H1 (cell line): ENCODE measurements around the gene PABPC1L. TPM values are rescaled to one million over a fixed set of nuclear protein-coding genes. Genes with fewer than 3 reads are reported as not detected.

Source experiments
- CBX5 ChIP-seq: fragments of 300-800, 300-1000 bp; sonication (generic); IDR thresholded peaks from 2 replicates; pipeline ENCODE4 v1.7.1; 2016; ENCODE audit warnings: antibody characterized with exemption, low read length, low read depth
- FOSL1 ChIP-seq: IDR thresholded peaks from 2 replicates; pipeline ENCODE4 v1.6.1; 2011; ENCODE audit warnings: mild to moderate bottlenecking, low read depth, low read length, moderate library complexity; ENCODE audit not compliant: insufficient read depth
- NRF1 ChIP-seq: IDR thresholded peaks from 2 replicates; pipeline ENCODE4 v1.6.1; 2011; ENCODE audit warnings: mild to moderate bottlenecking, low read depth, low read length, improper control_type of control experiment
- TEAD4 ChIP-seq: IDR thresholded peaks from 2 replicates; pipeline ENCODE4 v1.6.1; 2012; ENCODE audit warnings: low read depth, low read length, inconsistent platforms, mixed read lengths
- polyA plus RNA-seq, 7 experiments: library from polyadenylated mRNA; depleted of rRNA in 3 of 7; stranded (reverse) in 5 of 7; unstranded in 2 of 7; fragments of >200 nt in 5 of 7; fragments of 200-250 nt in 2 of 7; gene quantifications; 1 replicate in 5 of 7; 2 replicates in 1 of 7; 4 replicates in 1 of 7; pipeline versions ENCODE4 v1.2.1 to v1.2.3, GENCODE V29; 2011 to 2013; ENCODE audit warnings: missing spikeins in 2 of 7, mixed read lengths in 2 of 7
- total RNA-seq: library from RNA; stranded (reverse); fragmentation: NEBNext Ultra II Directional; extraction: Animal tissue kit (Norgen Biotek cat#: 25700); gene quantifications from 2 replicates; pipeline ENCODE4 v1.2.1, GENCODE V29; 2021
- TF ChIP-seq, protein P1 (sequence below), 3 experiments: IDR thresholded peaks; 1 replicate in 2 of 3; 2 replicates in 1 of 3; pipeline versions ENCODE4 v1.5.1 to v1.6.1; 2011; ENCODE audit warnings: low read length in 3 of 3, mild to moderate bottlenecking in 3 of 3, inconsistent platforms in 2 of 3, low read depth in 1 of 3, moderate library complexity in 1 of 3; ENCODE audit not compliant: insufficient read depth in 1 of 3; ENCODE audit errors: control extremely low read depth in 1 of 3

The PABPC1L gene
- total and polyA plus RNA-seq, 2 of the 8 experiments (the other 6 are each of a cell fraction or from before 2014, with no cell fraction given) = 61.1 to 108 TPM

DNA sequence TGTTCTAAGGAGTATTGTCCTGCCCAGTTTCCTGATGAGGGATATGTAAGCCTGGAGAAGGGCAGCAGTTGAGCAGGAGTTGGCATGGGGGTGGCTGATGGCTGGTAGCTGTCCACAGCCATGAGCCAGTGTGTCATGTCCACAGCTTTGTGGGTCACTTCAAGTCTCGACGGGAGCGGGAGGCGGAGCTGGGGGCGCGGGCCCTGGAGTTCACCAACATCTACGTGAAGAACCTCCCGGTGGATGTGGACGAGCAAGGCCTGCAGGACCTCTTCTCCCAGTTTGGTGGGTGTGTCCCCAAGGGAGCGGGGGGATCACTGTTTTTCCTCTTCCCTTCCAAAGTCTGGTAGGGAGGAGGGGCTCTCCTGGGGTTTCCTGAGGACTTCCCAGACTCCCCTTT, 8.9 kb downstream of the PABPC1L start (continued):
- TF ChIP-seq, protein P1, sequence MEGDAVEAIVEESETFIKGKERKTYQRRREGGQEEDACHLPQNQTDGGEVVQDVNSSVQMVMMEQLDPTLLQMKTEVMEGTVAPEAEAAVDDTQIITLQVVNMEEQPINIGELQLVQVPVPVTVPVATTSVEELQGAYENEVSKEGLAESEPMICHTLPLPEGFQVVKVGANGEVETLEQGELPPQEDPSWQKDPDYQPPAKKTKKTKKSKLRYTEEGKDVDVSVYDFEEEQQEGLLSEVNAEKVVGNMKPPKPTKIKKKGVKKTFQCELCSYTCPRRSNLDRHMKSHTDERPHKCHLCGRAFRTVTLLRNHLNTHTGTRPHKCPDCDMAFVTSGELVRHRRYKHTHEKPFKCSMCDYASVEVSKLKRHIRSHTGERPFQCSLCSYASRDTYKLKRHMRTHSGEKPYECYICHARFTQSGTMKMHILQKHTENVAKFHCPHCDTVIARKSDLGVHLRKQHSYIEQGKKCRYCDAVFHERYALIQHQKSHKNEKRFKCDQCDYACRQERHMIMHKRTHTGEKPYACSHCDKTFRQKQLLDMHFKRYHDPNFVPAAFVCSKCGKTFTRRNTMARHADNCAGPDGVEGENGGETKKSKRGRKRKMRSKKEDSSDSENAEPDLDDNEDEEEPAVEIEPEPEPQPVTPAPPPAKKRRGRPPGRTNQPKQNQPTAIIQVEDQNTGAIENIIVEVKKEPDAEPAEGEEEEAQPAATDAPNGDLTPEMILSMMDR (IDR thresholded peaks at IDR 0.05; ENCODE audit: control extremely low read depth in 1 of 3, insufficient read depth in 1 of 3, low read depth in 1 of 3, low read length in 3 of 3) = no peak
- TF ChIP-seq CBX5 = no peak
- no peak for TF ChIP-seq TEAD4
- no peak for TF ChIP-seq FOSL1
- TF ChIP-seq NRF1 = no peak
- TF ChIP-seq, all 59 proteins: peak for 0
